ENCODE data around the gene KDELR1. TPM values are rescaled to one million over a fixed set of nuclear protein-coding genes. Genes with fewer than 3 reads are reported as not detected.

KDELR1 gene
- total and polyA plus RNA-seq, 9 of the 15 experiments (the other 6 are each of a cell fraction or from before 2014, with no cell fraction given): 6.1 to 165 (median 58.5) TPM

DNA sequence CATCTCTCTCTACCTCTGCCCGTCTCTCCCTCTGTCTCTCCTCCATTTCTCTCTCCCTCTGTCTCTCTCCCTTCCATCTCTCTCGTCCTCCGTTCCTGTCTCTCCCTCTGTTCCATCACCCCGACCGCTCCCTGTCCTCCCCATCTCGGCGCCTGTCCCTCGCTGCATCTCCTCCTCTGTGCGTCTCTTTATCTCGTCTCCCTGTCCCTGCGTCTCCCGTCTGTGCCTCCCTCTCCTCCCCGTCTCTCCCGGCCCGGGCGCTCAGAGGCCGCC lies 6.7 kb upstream of the KDELR1 start (continued):
- TF ChIP-seq, protein P1, sequence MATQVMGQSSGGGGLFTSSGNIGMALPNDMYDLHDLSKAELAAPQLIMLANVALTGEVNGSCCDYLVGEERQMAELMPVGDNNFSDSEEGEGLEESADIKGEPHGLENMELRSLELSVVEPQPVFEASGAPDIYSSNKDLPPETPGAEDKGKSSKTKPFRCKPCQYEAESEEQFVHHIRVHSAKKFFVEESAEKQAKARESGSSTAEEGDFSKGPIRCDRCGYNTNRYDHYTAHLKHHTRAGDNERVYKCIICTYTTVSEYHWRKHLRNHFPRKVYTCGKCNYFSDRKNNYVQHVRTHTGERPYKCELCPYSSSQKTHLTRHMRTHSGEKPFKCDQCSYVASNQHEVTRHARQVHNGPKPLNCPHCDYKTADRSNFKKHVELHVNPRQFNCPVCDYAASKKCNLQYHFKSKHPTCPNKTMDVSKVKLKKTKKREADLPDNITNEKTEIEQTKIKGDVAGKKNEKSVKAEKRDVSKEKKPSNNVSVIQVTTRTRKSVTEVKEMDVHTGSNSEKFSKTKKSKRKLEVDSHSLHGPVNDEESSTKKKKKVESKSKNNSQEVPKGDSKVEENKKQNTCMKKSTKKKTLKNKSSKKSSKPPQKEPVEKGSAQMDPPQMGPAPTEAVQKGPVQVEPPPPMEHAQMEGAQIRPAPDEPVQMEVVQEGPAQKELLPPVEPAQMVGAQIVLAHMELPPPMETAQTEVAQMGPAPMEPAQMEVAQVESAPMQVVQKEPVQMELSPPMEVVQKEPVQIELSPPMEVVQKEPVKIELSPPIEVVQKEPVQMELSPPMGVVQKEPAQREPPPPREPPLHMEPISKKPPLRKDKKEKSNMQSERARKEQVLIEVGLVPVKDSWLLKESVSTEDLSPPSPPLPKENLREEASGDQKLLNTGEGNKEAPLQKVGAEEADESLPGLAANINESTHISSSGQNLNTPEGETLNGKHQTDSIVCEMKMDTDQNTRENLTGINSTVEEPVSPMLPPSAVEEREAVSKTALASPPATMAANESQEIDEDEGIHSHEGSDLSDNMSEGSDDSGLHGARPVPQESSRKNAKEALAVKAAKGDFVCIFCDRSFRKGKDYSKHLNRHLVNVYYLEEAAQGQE (IDR thresholded peaks at IDR 0.05; ENCODE audit: borderline replicate concordance): no peak
- TF ChIP-seq, protein P1 (CRISPR knock-in tag; IDR thresholded peaks at IDR 0.05; ENCODE audit: low read depth): no peak
- TF ChIP-seq, protein P2, sequence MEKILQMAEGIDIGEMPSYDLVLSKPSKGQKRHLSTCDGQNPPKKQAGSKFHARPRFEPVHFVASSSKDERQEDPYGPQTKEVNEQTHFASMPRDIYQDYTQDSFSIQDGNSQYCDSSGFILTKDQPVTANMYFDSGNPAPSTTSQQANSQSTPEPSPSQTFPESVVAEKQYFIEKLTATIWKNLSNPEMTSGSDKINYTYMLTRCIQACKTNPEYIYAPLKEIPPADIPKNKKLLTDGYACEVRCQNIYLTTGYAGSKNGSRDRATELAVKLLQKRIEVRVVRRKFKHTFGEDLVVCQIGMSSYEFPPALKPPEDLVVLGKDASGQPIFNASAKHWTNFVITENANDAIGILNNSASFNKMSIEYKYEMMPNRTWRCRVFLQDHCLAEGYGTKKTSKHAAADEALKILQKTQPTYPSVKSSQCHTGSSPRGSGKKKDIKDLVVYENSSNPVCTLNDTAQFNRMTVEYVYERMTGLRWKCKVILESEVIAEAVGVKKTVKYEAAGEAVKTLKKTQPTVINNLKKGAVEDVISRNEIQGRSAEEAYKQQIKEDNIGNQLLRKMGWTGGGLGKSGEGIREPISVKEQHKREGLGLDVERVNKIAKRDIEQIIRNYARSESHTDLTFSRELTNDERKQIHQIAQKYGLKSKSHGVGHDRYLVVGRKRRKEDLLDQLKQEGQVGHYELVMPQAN (IDR thresholded peaks at IDR 0.05; ENCODE audit: borderline replicate concordance): 0 out of 2 replicates have a peak, but pooled peaks have one; percentile 13
- TF ChIP-seq HDAC2 (IDR thresholded peaks at IDR 0.05): 0 out of 2 replicates have a peak, but pooled peaks have one; percentile 65
- peak; percentile 60; the same call in 1 of the 2 replicates for TF ChIP-seq NCOA6 (IDR thresholded peaks at IDR 0.05)
- peak; percentile 53; the same call in 1 of the 2 replicates for TF ChIP-seq KAT7 (CRISPR knock-in tag; IDR thresholded peaks at IDR 0.05; ENCODE audit: borderline replicate concordance)
- peak; percentile 3 for TF ChIP-seq NCOA4 (IDR thresholded peaks at IDR 0.05; ENCODE audit: partially characterized antibody)
- no peak for TF ChIP-seq ZNF778 (CRISPR knock-in tag; IDR thresholded peaks at IDR 0.05)
- no peak for TF ChIP-seq IRF2 (CRISPR knock-in tag; IDR thresholded peaks at IDR 0.05)
- TF ChIP-seq GATAD2A (IDR thresholded peaks at IDR 0.05): no peak
- no peak for TF ChIP-seq JUND (IDR thresholded peaks at IDR 0.05; ENCODE audit: borderline replicate concordance, low read depth, low read length)
- no peak for TF ChIP-seq JUND (tag; IDR thresholded peaks at IDR 0.05; ENCODE audit: borderline replicate concordance, low read depth, low read length)
- TF ChIP-seq, protein P3, sequence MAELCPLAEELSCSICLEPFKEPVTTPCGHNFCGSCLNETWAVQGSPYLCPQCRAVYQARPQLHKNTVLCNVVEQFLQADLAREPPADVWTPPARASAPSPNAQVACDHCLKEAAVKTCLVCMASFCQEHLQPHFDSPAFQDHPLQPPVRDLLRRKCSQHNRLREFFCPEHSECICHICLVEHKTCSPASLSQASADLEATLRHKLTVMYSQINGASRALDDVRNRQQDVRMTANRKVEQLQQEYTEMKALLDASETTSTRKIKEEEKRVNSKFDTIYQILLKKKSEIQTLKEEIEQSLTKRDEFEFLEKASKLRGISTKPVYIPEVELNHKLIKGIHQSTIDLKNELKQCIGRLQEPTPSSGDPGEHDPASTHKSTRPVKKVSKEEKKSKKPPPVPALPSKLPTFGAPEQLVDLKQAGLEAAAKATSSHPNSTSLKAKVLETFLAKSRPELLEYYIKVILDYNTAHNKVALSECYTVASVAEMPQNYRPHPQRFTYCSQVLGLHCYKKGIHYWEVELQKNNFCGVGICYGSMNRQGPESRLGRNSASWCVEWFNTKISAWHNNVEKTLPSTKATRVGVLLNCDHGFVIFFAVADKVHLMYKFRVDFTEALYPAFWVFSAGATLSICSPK (IDR thresholded peaks at IDR 0.05; ENCODE audit: borderline replicate concordance): no peak
- TF ChIP-seq NCOA2 (IDR thresholded peaks at IDR 0.05; ENCODE audit: partially characterized antibody in 2 of 2): no peak
- TF ChIP-seq GTF2A2 (tag; IDR thresholded peaks at IDR 0.05): no peak
- TF ChIP-seq HMG20A (CRISPR knock-in tag; conservative IDR thresholded peaks at IDR 0.05): no peak
- TF ChIP-seq HLTF (IDR thresholded peaks at IDR 0.05): 0 out of 2 replicates have a peak, but pooled peaks have one; percentile 10

All from K562 (cell line).